Hepatocyte (in vitro differentiated cells): ENCODE results near the gene ART1.

Experiments
- EZH2 ChIP-seq: fragments of 200-600 bp; sonication (generic); IDR thresholded peaks from 2 replicates; pipeline ENCODE4 v1.6.1; 2016; ENCODE audit warnings: antibody characterized with exemption, mild to moderate bottlenecking, borderline replicate concordance
- TF ChIP-seq, protein P1 (sequence below): fragments of 200-600 bp; sonication (generic); IDR thresholded peaks from 2 replicates; pipeline ENCODE4 v1.5.1; 2016; ENCODE audit warnings: antibody characterized with exemption, mild to moderate bottlenecking; ENCODE audit not compliant: poor library complexity

DNA sequence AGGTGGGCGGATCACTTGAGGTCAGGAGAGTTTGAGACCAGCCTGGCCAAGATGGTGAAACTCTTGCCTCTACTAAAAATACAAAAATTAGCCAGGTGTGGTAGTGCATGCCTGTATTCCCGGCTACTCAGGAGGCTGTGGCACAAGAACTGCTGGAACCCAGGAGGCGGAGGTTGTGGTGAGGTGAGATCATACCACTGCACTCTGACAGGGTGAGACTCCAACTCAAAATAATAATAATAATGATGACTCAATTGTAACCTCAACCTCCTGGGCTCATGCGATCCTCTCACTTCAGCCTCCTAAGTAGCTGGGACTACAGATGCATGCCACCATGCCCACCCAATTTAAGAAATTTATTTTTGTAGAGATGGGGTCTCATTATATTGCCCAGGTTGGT lies 41.8 kb downstream of the ART1 start:
- TF ChIP-seq, protein P1, sequence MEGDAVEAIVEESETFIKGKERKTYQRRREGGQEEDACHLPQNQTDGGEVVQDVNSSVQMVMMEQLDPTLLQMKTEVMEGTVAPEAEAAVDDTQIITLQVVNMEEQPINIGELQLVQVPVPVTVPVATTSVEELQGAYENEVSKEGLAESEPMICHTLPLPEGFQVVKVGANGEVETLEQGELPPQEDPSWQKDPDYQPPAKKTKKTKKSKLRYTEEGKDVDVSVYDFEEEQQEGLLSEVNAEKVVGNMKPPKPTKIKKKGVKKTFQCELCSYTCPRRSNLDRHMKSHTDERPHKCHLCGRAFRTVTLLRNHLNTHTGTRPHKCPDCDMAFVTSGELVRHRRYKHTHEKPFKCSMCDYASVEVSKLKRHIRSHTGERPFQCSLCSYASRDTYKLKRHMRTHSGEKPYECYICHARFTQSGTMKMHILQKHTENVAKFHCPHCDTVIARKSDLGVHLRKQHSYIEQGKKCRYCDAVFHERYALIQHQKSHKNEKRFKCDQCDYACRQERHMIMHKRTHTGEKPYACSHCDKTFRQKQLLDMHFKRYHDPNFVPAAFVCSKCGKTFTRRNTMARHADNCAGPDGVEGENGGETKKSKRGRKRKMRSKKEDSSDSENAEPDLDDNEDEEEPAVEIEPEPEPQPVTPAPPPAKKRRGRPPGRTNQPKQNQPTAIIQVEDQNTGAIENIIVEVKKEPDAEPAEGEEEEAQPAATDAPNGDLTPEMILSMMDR: no peak
- no peak for TF ChIP-seq EZH2
